Measurements from ENCODE around the gene SERPINB11. TPM values are rescaled to one million over a fixed set of nuclear protein-coding genes. Genes with fewer than 3 reads are reported as not detected.

Gene SERPINB11
- total RNA-seq, 2 donors from 2014 or later = not detected

- no peaks in the 10 kb centered on the region for H3K4me1 Mint-ChIP-seq
- H3K27me3 Mint-ChIP-seq = peaks cover 4% of the 10 kb centered on the region
- H3K4me3 Mint-ChIP-seq = no peak overlapping the region
- H3K27ac Mint-ChIP-seq = no peak overlapping the region
- ATAC-seq (replicated peaks) = no peak
- H3K9me3 Mint-ChIP-seq = peaks cover 12% of the 10 kb centered on the region
- no peaks in the 10 kb centered on the region for H3K36me3 Mint-ChIP-seq (ENCODE audit: low read depth)
Measured at GRCh38 chr18:63697097-63697660, 5.6 kb upstream of the SERPINB11 start.

- Mint-ChIP-seq H3K9me3 (peaks cover 8% of the 10 kb centered on the region), H3K27me3 (peaks cover 4% of the 10 kb centered on the region), H3K4me1 (no peaks in the 10 kb centered on the region), H3K4me3 (no peak overlapping the region), H3K36me3 (ENCODE audit: low read depth) (no peaks in the 10 kb centered on the region), H3K27ac (no peak overlapping the region)
- ATAC-seq (replicated peaks) = no peak
Measured at GRCh38 chr18:63700501-63700900, 2.3 kb upstream of the SERPINB11 start.

- H3K4me1 Mint-ChIP-seq = no peaks in the 10 kb centered on the region
- no peak for ATAC-seq (replicated peaks)
- peaks cover 8% of the 10 kb centered on the region for H3K9me3 Mint-ChIP-seq
- no peaks in the 10 kb centered on the region for H3K36me3 Mint-ChIP-seq (ENCODE audit: low read depth)
- peaks cover 4% of the 10 kb centered on the region for H3K27me3 Mint-ChIP-seq
- H3K27ac Mint-ChIP-seq = no peak overlapping the region
- H3K4me3 Mint-ChIP-seq = no peak overlapping the region
Measured at GRCh38 chr18:63701952-63702351, 808 bp upstream of the SERPINB11 start.

GRCh38 chr18:63705401-63705800, 2.6 kb downstream of the SERPINB11 start:
- H3K4me3 Mint-ChIP-seq = no peak overlapping the region
- no peaks in the 10 kb centered on the region for H3K9me3 Mint-ChIP-seq
- H3K27me3 Mint-ChIP-seq = no peaks in the 10 kb centered on the region
- H3K36me3 Mint-ChIP-seq (ENCODE audit: low read depth) = no peaks in the 10 kb centered on the region
- no peak overlapping the region for H3K27ac Mint-ChIP-seq
- no peak for ATAC-seq (replicated peaks)
- H3K4me1 Mint-ChIP-seq = no peaks in the 10 kb centered on the region

GRCh38 chr18:63707816-63708215, 5.1 kb downstream of the SERPINB11 start:
- Mint-ChIP-seq H3K4me1 (no peaks in the 10 kb centered on the region), H3K27ac (no peak overlapping the region), H3K36me3 (ENCODE audit: low read depth) (no peaks in the 10 kb centered on the region), H3K27me3 (no peaks in the 10 kb centered on the region), H3K4me3 (no peak overlapping the region), H3K9me3 (no peaks in the 10 kb centered on the region)
- ATAC-seq (replicated peaks) = no peak

GRCh38 chr18:63708650-63709049, 5.9 kb downstream of the SERPINB11 start:
- Mint-ChIP-seq H3K27ac (no peak overlapping the region), H3K4me3 (no peak overlapping the region), H3K4me1 (no peaks in the 10 kb centered on the region), H3K36me3 (ENCODE audit: low read depth) (no peaks in the 10 kb centered on the region), H3K9me3 (no peaks in the 10 kb centered on the region), H3K27me3 (no peaks in the 10 kb centered on the region)
- no peak for ATAC-seq (replicated peaks)

GRCh38 chr18:63725682-63726480, 23.1 kb downstream of the SERPINB11 start:
- Mint-ChIP-seq H3K27me3 (peaks cover 7% of the 10 kb centered on the region), H3K36me3 (ENCODE audit: low read depth) (no peaks in the 10 kb centered on the region), H3K4me1 (no peaks in the 10 kb centered on the region), H3K9me3 (no peaks in the 10 kb centered on the region), H3K27ac (no peak overlapping the region), H3K4me3 (no peak overlapping the region)
- ATAC-seq (replicated peaks) = no peak

GRCh38 chr18:63730773-63731172, 28.0 kb downstream of the SERPINB11 start:
- Mint-ChIP-seq H3K36me3 (ENCODE audit: low read depth) (no peaks in the 10 kb centered on the region), H3K27me3 (peaks cover 10% of the 10 kb centered on the region), H3K27ac (no peak overlapping the region), H3K4me3 (no peak overlapping the region), H3K9me3 (peaks cover 8% of the 10 kb centered on the region), H3K4me1 (no peaks in the 10 kb centered on the region)
- ATAC-seq (replicated peaks) = no peak

- no peak for ATAC-seq (replicated peaks)
- Mint-ChIP-seq H3K27ac (no peak overlapping the region), H3K4me3 (no peak overlapping the region), H3K36me3 (ENCODE audit: low read depth) (no peaks in the 10 kb centered on the region), H3K9me3 (peaks cover 8% of the 10 kb centered on the region), H3K27me3 (peaks cover 10% of the 10 kb centered on the region), H3K4me1 (no peaks in the 10 kb centered on the region)
Measured at GRCh38 chr18:63731215-63731614, 28.5 kb downstream of the SERPINB11 start.

GRCh38 chr18:63736876-63737275, 34.1 kb downstream of the SERPINB11 start:
- no peaks in the 10 kb centered on the region for H3K4me1 Mint-ChIP-seq
- no peak overlapping the region for H3K27ac Mint-ChIP-seq
- no peak for ATAC-seq (replicated peaks)

GRCh38 chr18:63741769-63742168, 39.0 kb downstream of the SERPINB11 start:
- Mint-ChIP-seq H3K27me3 (peaks cover 3% of the 10 kb centered on the region), H3K4me1 (no peaks in the 10 kb centered on the region), H3K36me3 (ENCODE audit: low read depth) (no peaks in the 10 kb centered on the region), H3K4me3 (no peak overlapping the region), H3K27ac (no peak overlapping the region), H3K9me3 (peaks cover 14% of the 10 kb centered on the region)
- no peak for ATAC-seq (replicated peaks)

More at GRCh38 chr18:63736876-63737275, 34.1 kb downstream of the SERPINB11 start:
- Mint-ChIP-seq H3K9me3 (peaks cover 20% of the 10 kb centered on the region), H3K36me3 (ENCODE audit: low read depth) (no peaks in the 10 kb centered on the region), H3K4me3 (no peak overlapping the region), H3K27me3 (peaks cover 3% of the 10 kb centered on the region)

- Mint-ChIP-seq H3K27ac (no peak overlapping the region), H3K27me3 (peaks cover 3% of the 10 kb centered on the region), H3K9me3 (no peaks in the 10 kb centered on the region), H3K4me3 (no peak overlapping the region), H3K4me1 (no peaks in the 10 kb centered on the region), H3K36me3 (ENCODE audit: low read depth) (no peaks in the 10 kb centered on the region)
- ATAC-seq (replicated peaks) = no peak
Measured at GRCh38 chr18:63747006-63747405, 44.2 kb downstream of the SERPINB11 start.

GRCh38 chr18:63749489-63749888, 46.7 kb downstream of the SERPINB11 start:
- Mint-ChIP-seq H3K4me1 (no peaks in the 10 kb centered on the region), H3K27ac (no peak overlapping the region), H3K27me3 (no peaks in the 10 kb centered on the region), H3K4me3 (no peak overlapping the region), H3K9me3 (no peaks in the 10 kb centered on the region), H3K36me3 (ENCODE audit: low read depth) (no peaks in the 10 kb centered on the region)
- ATAC-seq (replicated peaks) = no peak

- H3K9me3 Mint-ChIP-seq = no peaks in the 10 kb centered on the region
- ATAC-seq (replicated peaks) = no peak
- H3K36me3 Mint-ChIP-seq (ENCODE audit: low read depth) = no peaks in the 10 kb centered on the region
- no peak overlapping the region for H3K4me3 Mint-ChIP-seq
- H3K27me3 Mint-ChIP-seq = no peaks in the 10 kb centered on the region
- no peak overlapping the region for H3K27ac Mint-ChIP-seq
- no peaks in the 10 kb centered on the region for H3K4me1 Mint-ChIP-seq
Measured at GRCh38 chr18:63752636-63753035, 49.9 kb downstream of the SERPINB11 start.

GRCh38 chr18:63753676-63754075, 50.9 kb downstream of the SERPINB11 start:
- H3K27ac Mint-ChIP-seq = no peak overlapping the region
- no peaks in the 10 kb centered on the region for H3K4me1 Mint-ChIP-seq
- H3K4me3 Mint-ChIP-seq = no peak overlapping the region
- ATAC-seq (replicated peaks) = no peak
- H3K36me3 Mint-ChIP-seq (ENCODE audit: low read depth) = no peaks in the 10 kb centered on the region
- H3K9me3 Mint-ChIP-seq = no peaks in the 10 kb centered on the region
- H3K27me3 Mint-ChIP-seq = no peaks in the 10 kb centered on the region

Data from activated T-helper 17 cell treated with anti-CD3 and anti-CD28 coated beads, Interleukin-2, amount 50 U/mL, for 72 hours (primary cell).